GM12878 (cell line): Measurements from ENCODE around the gene STAT3. TPM values are rescaled to one million over a fixed set of nuclear protein-coding genes. Genes with fewer than 3 reads are reported as not detected.

Experiments
- ATF7 ChIP-seq: fragments of 450-650 bp; IDR thresholded peaks from 2 replicates; pipeline ENCODE4 v1.6.1; 2016; ENCODE audit warnings: low read depth, mild to moderate bottlenecking
- BCLAF1 ChIP-seq: fragments of 450-650 bp; IDR thresholded peaks from 2 replicates; pipeline ENCODE4 v1.6.1; 2017; ENCODE audit warnings: antibody characterized with exemption, mild to moderate bottlenecking, moderate library complexity
- CBX3 ChIP-seq: fragments of 200-600 bp; sonication (generic); IDR thresholded peaks from 2 replicates; pipeline ENCODE4 v1.6.1; 2016; ENCODE audit warnings: low read depth, borderline replicate concordance
- DPF2 ChIP-seq: fragments of 450-650 bp; IDR thresholded peaks from 2 replicates; pipeline ENCODE4 v1.6.1; 2017; ENCODE audit warnings: mild to moderate bottlenecking
- E2F4 ChIP-seq: IDR thresholded peaks from 2 replicates; pipeline ENCODE4 v1.6.1; 2012; ENCODE audit warnings: low read depth, low read length, improper control_type of control experiment
- GABPA ChIP-seq: IDR thresholded peaks from 2 replicates; pipeline ENCODE4 v1.6.1; 2014; ENCODE audit warnings: antibody characterized with exemption, low read depth, mild to moderate bottlenecking, inconsistent platforms
- MTA3 ChIP-seq: IDR thresholded peaks from 2 replicates; pipeline ENCODE4 v1.6.1; 2012; ENCODE audit warnings: low read length, inconsistent platforms, borderline replicate concordance
- PAX8 ChIP-seq: fragments of 450-650 bp; IDR thresholded peaks from 2 replicates; pipeline ENCODE4 v1.6.1; 2017; ENCODE audit warnings: mild to moderate bottlenecking, moderate library complexity
- POLR2A ChIP-seq: IDR thresholded peaks from 2 replicates; pipeline ENCODE4 v1.6.1; 2011; ENCODE audit warnings: low read depth, mild to moderate bottlenecking, low read length
- RCOR1 ChIP-seq: conservative IDR thresholded peaks from 2 replicates; pipeline ENCODE4 v1.6.1; 2012; ENCODE audit warnings: low read depth, low read length, improper control_type of control experiment
- RELA ChIP-seq: fragments of 450-650 bp; IDR thresholded peaks from 2 replicates; pipeline ENCODE4 v1.8.0; 2014; ENCODE audit warnings: borderline replicate concordance; ENCODE audit not compliant: partially characterized antibody
- REST ChIP-seq: IDR thresholded peaks from 2 replicates; pipeline ENCODE4 v1.6.1; 2012; ENCODE audit warnings: mild to moderate bottlenecking, low read depth, low read length
- SIN3A ChIP-seq: IDR thresholded peaks from 2 replicates; pipeline ENCODE4 v1.6.1; 2012; ENCODE audit warnings: low read depth, low read length, improper control_type of control experiment
- USF2 ChIP-seq: IDR thresholded peaks from 2 replicates; pipeline ENCODE4 v1.6.1; 2011; ENCODE audit warnings: low read depth, low read length, improper control_type of control experiment, borderline replicate concordance
- ZNF207 ChIP-seq: fragments of 450-650 bp; IDR thresholded peaks from 2 replicates; pipeline ENCODE4 v1.6.1; 2014; ENCODE audit warnings: antibody characterized with exemption, mild to moderate bottlenecking, borderline replicate concordance
- ZNF217 ChIP-seq: fragments of 450-650 bp; IDR thresholded peaks from 2 replicates; pipeline ENCODE4 v1.6.1; 2017; ENCODE audit warnings: antibody characterized with exemption, mild to moderate bottlenecking
- ZNF592 ChIP-seq: fragments of 450-650 bp; IDR thresholded peaks from 2 replicates; pipeline ENCODE4 v1.6.1; 2017; ENCODE audit warnings: mild to moderate bottlenecking, moderate library complexity
- polyA plus RNA-seq, 11 experiments: library from polyadenylated mRNA; depleted of rRNA in 4 of 11; unstranded in 6 of 11; stranded (reverse) in 5 of 11; fragments of >200 nt; fragmentation: Nextera tagmentation in 4 of 11; fragmentation: Illumina TruSeq in 1 of 11; extraction: Ambion mirVana in 4 of 11; extraction: Trizol in 1 of 11; gene quantifications; 1 replicate in 1 of 11; 2 replicates in 10 of 11; pipeline versions ENCODE4 v1.2.1 to v1.2.3, GENCODE V29; 2011 to 2016; ENCODE audit warnings: inconsistent platforms in 2 of 11, missing spikeins in 2 of 11, low read depth in 1 of 11
- total RNA-seq, 4 experiments: library from RNA; depleted of rRNA in 3 of 4; stranded (reverse); fragments of >200 nt in 3 of 4; fragmentation: Illumina TruSeq in 1 of 4; extraction: Trizol in 1 of 4; gene quantifications; 2 replicates each; pipeline versions ENCODE4 v1.2.1 to v1.2.3, GENCODE V29; 2013 to 2021

STAT3 gene
- total and polyA plus RNA-seq, 10 of the 15 experiments (the other 5 are each of a cell fraction or from before 2014, with no cell fraction given) = 18.4 to 96.4 (median 60.9) TPM

- TF ChIP-seq ZNF592 = peak; percentile 87
- TF ChIP-seq PAX8 = no peak
- TF ChIP-seq ZNF217 = no peak
- no peak for TF ChIP-seq RCOR1
- TF ChIP-seq RELA = peak; percentile 63
- no peak for TF ChIP-seq SIN3A
- TF ChIP-seq CBX3 = no peak
- TF ChIP-seq E2F4 = 0 out of 2 replicates have a peak, but pooled peaks have one; percentile 27
- TF ChIP-seq DPF2 = no peak
- TF ChIP-seq POLR2A = peak; percentile 32; the same call in 1 of the 2 replicates
- TF ChIP-seq ZNF207 = no peak
- no peak for TF ChIP-seq BCLAF1
- no peak for TF ChIP-seq REST
- TF ChIP-seq MTA3 = no peak
- no peak for TF ChIP-seq GABPA
- TF ChIP-seq USF2 = no peak
- 0 out of 2 replicates have a peak, but pooled peaks have one; percentile 21 for TF ChIP-seq ATF7
Observed at GRCh38 chr17:42322382-42323267, 65.6 kb downstream of the STAT3 start (continued).
